ENCODE data around the gene ARHGEF10L. TPM values are rescaled to one million over a fixed set of nuclear protein-coding genes. Genes with fewer than 3 reads are reported as not detected.

ARHGEF10L gene
- total RNA-seq, 2 donors from 2014 or later = 91.0 to 151 TPM

GRCh38 chr1:17673329-17674072, 134.0 kb downstream of the ARHGEF10L start:
- DNase-seq (no peak), ATAC-seq (peak; percentile 10)
- intact Hi-C loops (cut with DNase I, micrococcal nuclease) = no loop called here

- ATAC-seq = no peak
- intact Hi-C loops (cut with DNase I, micrococcal nuclease) = no loop called here
- no peak for DNase-seq
Observed at GRCh38 chr1:17674726-17675500, 135.4 kb downstream of the ARHGEF10L start.

GRCh38 chr1:17675744-17676143, 136.2 kb downstream of the ARHGEF10L start:
- intact Hi-C loops (cut with DNase I, micrococcal nuclease) = no loop called here
- ATAC-seq (no peak), DNase-seq (no peak)

- DNase-seq (no peak), ATAC-seq (no peak)
- intact Hi-C loops (cut with DNase I, micrococcal nuclease) = no loop called here
Observed at GRCh38 chr1:17676387-17677060, 137.0 kb downstream of the ARHGEF10L start.

GRCh38 chr1:17678011-17678410, 138.5 kb downstream of the ARHGEF10L start:
- no peak for DNase-seq
- ATAC-seq = no peak
- intact Hi-C loops (cut with DNase I, micrococcal nuclease) = no loop called here

- ATAC-seq = peak; percentile 13
- intact Hi-C loops (cut with DNase I, micrococcal nuclease) = no loop called here
- DNase-seq = no peak
Observed at GRCh38 chr1:17679856-17680255, 140.4 kb downstream of the ARHGEF10L start.

GRCh38 chr1:17680308-17680707, 140.8 kb downstream of the ARHGEF10L start:
- DNase-seq = no peak
- ATAC-seq = no peak
- intact Hi-C loops (cut with DNase I, micrococcal nuclease) = no loop called here

- ATAC-seq (no peak), DNase-seq (no peak)
- intact Hi-C loops (cut with DNase I, micrococcal nuclease) = no loop called here
Observed at GRCh38 chr1:17682400-17682799, 142.9 kb downstream of the ARHGEF10L start.

GRCh38 chr1:17683598-17683997, 144.1 kb downstream of the ARHGEF10L start:
- intact Hi-C loops (cut with DNase I, micrococcal nuclease) = no loop called here
- ATAC-seq (no peak), DNase-seq (no peak)

GRCh38 chr1:17684810-17685209, 145.3 kb downstream of the ARHGEF10L start:
- no peak for ATAC-seq
- no peak for DNase-seq
- intact Hi-C loops (cut with DNase I, micrococcal nuclease) = no loop called here

- intact Hi-C loops (cut with DNase I, micrococcal nuclease) = no loop called here
- ATAC-seq (peak; percentile 33), DNase-seq (no peak)
Observed at GRCh38 chr1:17686258-17686657, 146.8 kb downstream of the ARHGEF10L start.

GRCh38 chr1:17687145-17687544, 147.6 kb downstream of the ARHGEF10L start:
- DNase-seq (no peak), ATAC-seq (no peak)
- intact Hi-C loops (cut with DNase I, micrococcal nuclease) = no loop called here

GRCh38 chr1:17688217-17688810, 148.8 kb downstream of the ARHGEF10L start:
- ATAC-seq (no peak), DNase-seq (no peak)
- intact Hi-C loops (cut with DNase I, micrococcal nuclease) = no loop called here

GRCh38 chr1:17689011-17689410, 149.5 kb downstream of the ARHGEF10L start:
- ATAC-seq (no peak), DNase-seq (no peak)
- intact Hi-C loops (cut with DNase I, micrococcal nuclease) = no loop called here

- no peak for DNase-seq
- no peak for ATAC-seq
- intact Hi-C loops (cut with DNase I, micrococcal nuclease) = no loop called here
Observed at GRCh38 chr1:17690906-17691634, 151.6 kb downstream of the ARHGEF10L start.

- ATAC-seq (no peak), DNase-seq (no peak)
- intact Hi-C loops (cut with DNase I, micrococcal nuclease) = no loop called here
Observed at GRCh38 chr1:17692645-17693044, 153.1 kb downstream of the ARHGEF10L start.

GRCh38 chr1:17696417-17697301, 157.2 kb downstream of the ARHGEF10L start:
- no peak for ATAC-seq
- DNase-seq = no peak
- intact Hi-C loops (cut with DNase I, micrococcal nuclease) = no loop called here

- intact Hi-C loops (cut with DNase I, micrococcal nuclease) = no loop called here
- DNase-seq = no peak
- ATAC-seq = no peak
Observed at GRCh38 chr1:17697458-17697857, 158.0 kb downstream of the ARHGEF10L start.

All from left colon (tissue), 2 donors.